CD14-positive monocyte (primary cell): Measurements from ENCODE around the gene GSK3A. TPM values are rescaled to one million over a fixed set of nuclear protein-coding genes. Genes with fewer than 3 reads are reported as not detected.

Experiments
- DNase-seq, 3 donors: peaks; one replicate each; pipeline ENCODE4 v3.0.0-alpha.2; 2011 to 2022
- H2AFZ ChIP-seq: 2 replicates; pipeline ENCODE4 v1.6.0; 2012; ENCODE audit warnings: mild to moderate bottlenecking, low read depth, low read length, inconsistent platforms; ENCODE audit not compliant: insufficient read depth, poor library complexity, severe bottlenecking
- H3K27ac ChIP-seq, 2 donors: 1 replicate in 1 of 2; 2 replicates in 1 of 2; pipeline ENCODE4 v1.5.1; 2012 to 2013; ENCODE audit warnings: low read length in 2 of 2, control low read depth in 1 of 2, inconsistent platforms in 1 of 2, low read depth in 1 of 2, mild to moderate bottlenecking in 1 of 2
- H3K27me3 ChIP-seq, 2 donors: one replicate each; pipeline versions ENCODE4 v1.6.0 to v1.6.1; 2011 to 2013; ENCODE audit warnings: low read length in 2 of 2; ENCODE audit not compliant: control insufficient read depth in 2 of 2, insufficient read depth in 2 of 2
- H3K36me3 ChIP-seq, 2 donors: replicated peaks in 1 of 2; 1 replicate in 1 of 2; 2 replicates in 1 of 2; pipeline versions ENCODE4 v1.5.1 to v1.6.1; 2012 to 2013; ENCODE audit warnings: low read length in 2 of 2, control low read depth in 1 of 2, inconsistent platforms in 1 of 2, mild to moderate bottlenecking in 1 of 2; ENCODE audit not compliant: insufficient read depth in 2 of 2, control insufficient read depth in 1 of 2
- H3K4me1 ChIP-seq, 2 donors: 1 replicate in 1 of 2; 2 replicates in 1 of 2; pipeline versions ENCODE4 v1.5.1 to v1.6.1; 2012 to 2013; ENCODE audit warnings: low read length in 2 of 2, control low read depth in 1 of 2, inconsistent platforms in 1 of 2, mild to moderate bottlenecking in 1 of 2, moderate library complexity in 1 of 2; ENCODE audit not compliant: insufficient read depth in 2 of 2, control insufficient read depth in 1 of 2
- H3K4me2 ChIP-seq: replicated peaks from 2 replicates; pipeline ENCODE3; 2012; ENCODE audit warnings: low read length, moderate library complexity, mild to moderate bottlenecking; ENCODE audit not compliant: poor library complexity, severe bottlenecking; ENCODE audit errors: extremely low read depth
- H3K4me3 ChIP-seq, 3 experiments: fragments of 200-600 bp in 1 of 3; sonication (generic) in 1 of 3; replicated peaks in 1 of 3; 1 replicate in 2 of 3; 2 replicates in 1 of 3; pipeline ENCODE4 v1.5.1; 2011 to 2013; ENCODE audit warnings: low read length in 3 of 3, mild to moderate bottlenecking in 3 of 3, control low read depth in 2 of 3, low read depth in 2 of 3, inconsistent platforms in 1 of 3, moderate library complexity in 1 of 3
- H3K79me2 ChIP-seq: 2 replicates; pipeline ENCODE4 v1.6.0; 2012; ENCODE audit warnings: mild to moderate bottlenecking, control low read depth, inconsistent platforms, low read length, moderate library complexity; ENCODE audit not compliant: insufficient read depth
- H3K9ac ChIP-seq: 2 replicates; pipeline ENCODE4 v1.6.0; 2017; ENCODE audit warnings: low read length, mild to moderate bottlenecking; ENCODE audit not compliant: insufficient read depth, poor library complexity, severe bottlenecking
- H3K9me3 ChIP-seq, 2 donors: replicated peaks in 1 of 2; 1 replicate in 1 of 2; 2 replicates in 1 of 2; pipeline versions ENCODE4 v1.5.1 to v1.6.1; 2012 to 2013; ENCODE audit warnings: low read length in 2 of 2, control low read depth in 1 of 2; ENCODE audit not compliant: control insufficient read depth in 1 of 2, insufficient read depth in 1 of 2
- H4K20me1 ChIP-seq: 2 replicates; pipeline ENCODE4 v1.6.0; 2012; ENCODE audit warnings: mild to moderate bottlenecking, low read length, control low read depth, moderate library complexity; ENCODE audit not compliant: insufficient read depth
- H3K27ac Mint-ChIP-seq, 7 donors: one replicate each; pipeline ENCODE4 v1.8.0; 2020; ENCODE audit warnings: mild to moderate bottlenecking in 7 of 7, mixed read lengths in 7 of 7, moderate library complexity in 6 of 7, inconsistent platforms in 2 of 7
- H3K27me3 Mint-ChIP-seq, 3 donors: one replicate each; pipeline ENCODE4 v1.8.0; 2021 to 2022; ENCODE audit warnings: low read depth in 3 of 3, mild to moderate bottlenecking in 3 of 3, mixed read lengths in 3 of 3, moderate library complexity in 3 of 3, inconsistent platforms in 1 of 3
- H3K36me3 Mint-ChIP-seq, 2 donors: one replicate each; pipeline ENCODE4 v1.8.0; 2020; ENCODE audit warnings: mixed read lengths in 2 of 2, inconsistent platforms in 1 of 2, mild to moderate bottlenecking in 1 of 2
- H3K4me1 Mint-ChIP-seq: one replicate; pipeline ENCODE4 v1.8.0; 2020; ENCODE audit warnings: mild to moderate bottlenecking, mixed read lengths
- H3K4me3 Mint-ChIP-seq, 2 donors: one replicate each; pipeline ENCODE4 v1.8.0; 2020; ENCODE audit warnings: mild to moderate bottlenecking in 2 of 2, mixed read lengths in 2 of 2, moderate library complexity in 1 of 2
- H3K9me3 Mint-ChIP-seq, 7 donors: one replicate each; pipeline ENCODE4 v1.8.0; 2020 to 2022; ENCODE audit warnings: mixed read lengths in 7 of 7, mild to moderate bottlenecking in 6 of 7, moderate library complexity in 6 of 7, inconsistent platforms in 2 of 7
- CTCF ChIP-seq: fragments of 200-600 bp; IDR thresholded peaks from one replicate; pipeline ENCODE4 v1.8.0; 2022; ENCODE audit warnings: antibody characterized with exemption, mild to moderate bottlenecking
- WGBS: methylation state at CpG from one replicate; pipeline ENCODE4 v1.1.5; 2013; ENCODE audit warnings: missing lambda C conversion rate; ENCODE audit not compliant: insufficient coverage; 5-methylcytosine and 5-hydroxymethylcytosine counted together
- intact Hi-C, 2 donors: fragments of 100-400 bp; cut with micrococcal nuclease; formaldehyde crosslinking; loops; one replicate each; pipeline versions ENCODE4 v1.15.0 to v1.15.1; 2023
- polyA plus RNA-seq, 3 donors: library from polyadenylated mRNA; depleted of rRNA in 1 of 3; unstranded in 2 of 3; stranded (reverse) in 1 of 3; fragments of 300-500 nt in 2 of 3; fragments of >200 nt in 1 of 3; fragmentation: Illumina TruSeq in 2 of 3; gene quantifications; 1 replicate in 2 of 3; 2 replicates in 1 of 3; pipeline ENCODE4 v1.2.3, GENCODE V29; 2012 to 2021

GSK3A gene
- polyA plus RNA-seq, 3 donors = 12.3 to 47.2 (median 14.9) TPM

- Histone ChIP-seq H3K79me2 (peaks cover 45% of the 10 kb centered on the region), H3K27me3 (no peaks in the 10 kb centered on the region), H3K4me1 (peaks cover 55 to 66% of the 10 kb centered on the region in 2 donors), H3K4me2 (peak overlapping the region; percentile 90), H3K36me3 (peaks cover 36 to 39% of the 10 kb centered on the region in 2 donors), H4K20me1 (peaks cover 73% of the 10 kb centered on the region), H3K9ac (peak overlapping the region; percentile 72), H2AFZ (no peak overlapping the region), H3K27ac (peak overlapping the region; percentile 74 to 79), H3K4me3 (peak overlapping the region; percentile 50 to 88 (median 54)), H3K9me3 (no peaks in the 10 kb centered on the region)
- intact Hi-C loops = loop anchor here (2.0 to 10.0 kb wide), 4 partner anchors 17 to 151 kb away; partner anchors contain the start of genes PAFAH1B3 (in 1 of the 2), POU2F2 (in 1 of the 2) and PRR19 (in 1 of the 2)
- peaks cover 0 to 5% (median 2%) of the 10 kb centered on the region in 3 donors for H3K27me3 Mint-ChIP-seq
- no peak for TF ChIP-seq CTCF
- H3K4me3 Mint-ChIP-seq = peak overlapping the region; percentile 93 to 95
- peaks cover 29 to 40% of the 10 kb centered on the region in 2 donors for H3K36me3 Mint-ChIP-seq
- H3K27ac Mint-ChIP-seq = peak overlapping the region; percentile 88 to 98 (median 93)
- H3K4me1 Mint-ChIP-seq = peaks cover 35% of the 10 kb centered on the region
- no peak for DNase-seq
- no peaks in the 10 kb centered on the region for H3K9me3 Mint-ChIP-seq
- 5% methylated on average over 3 of the region's 6 CpGs for WGBS
Observed at GRCh38 chr19:42285988-42286348, 43.6 kb upstream of the GSK3A start.

GRCh38 chr19:42285541-42285941, 43.1 kb upstream of the GSK3A start:
- Histone ChIP-seq H3K36me3 (peaks cover 32 to 35% of the 10 kb centered on the region in 2 donors), H3K9me3 (no peaks in the 10 kb centered on the region), H2AFZ (no peak overlapping the region), H4K20me1 (peaks cover 69% of the 10 kb centered on the region), H3K4me2 (peak overlapping the region; percentile 90), H3K4me3 (peak overlapping the region; percentile 50 to 88 (median 54)), H3K9ac (peak overlapping the region; percentile 72), H3K79me2 (peaks cover 47% of the 10 kb centered on the region), H3K27ac (peak overlapping the region; percentile 74 to 79), H3K27me3 (no peaks in the 10 kb centered on the region), H3K4me1 (peaks cover 55 to 68% of the 10 kb centered on the region in 2 donors)
- Mint-ChIP-seq H3K27me3 (peaks cover 0 to 5% (median 2%) of the 10 kb centered on the region in 3 donors), H3K4me1 (peaks cover 35% of the 10 kb centered on the region), H3K4me3 (peak overlapping the region; percentile 93 to 95), H3K36me3 (peaks cover 29 to 37% of the 10 kb centered on the region in 2 donors), H3K27ac (peak overlapping the region; percentile 88 to 98 (median 93)), H3K9me3 (no peaks in the 10 kb centered on the region)
- WGBS = 0% methylated on average over 1 of the region's 5 CpGs
- TF ChIP-seq CTCF = no peak
- peak in 2 of 3 donors; percentile 40 to 65 for DNase-seq
- intact Hi-C loops = loop anchor here in 1 of 2 donors (5.0 to 10.0 kb wide), 3 partner anchors 33 to 151 kb away; partner anchors contain the start of gene POU2F2
